ENCODE data around the gene RBMS1.

DNA sequence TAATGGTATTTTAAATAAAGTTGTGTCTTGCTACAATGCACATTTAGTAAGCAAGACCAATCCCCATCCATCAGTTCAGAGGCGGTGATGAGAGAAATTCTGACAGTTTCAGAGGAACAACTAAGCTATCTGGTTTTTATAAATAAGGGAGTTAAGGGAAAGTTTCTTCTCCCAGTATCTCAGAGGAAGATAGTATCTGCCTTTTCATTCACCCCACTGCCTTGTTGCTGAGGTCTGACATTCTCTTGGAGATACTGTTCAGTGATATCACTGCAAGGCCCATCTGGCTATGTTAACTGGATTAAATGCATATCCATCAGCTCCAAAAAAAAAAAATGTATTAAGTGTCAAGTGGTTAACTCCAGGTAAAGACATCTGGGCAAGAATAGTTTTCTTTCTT lies 47.9 kb downstream of the RBMS1 start:
- TF ChIP-seq CTCF (IDR thresholded peaks at IDR 0.05; ENCODE audit: low read depth, low read length) (no peak), EZH2phosphoT487 (IDR thresholded peaks at IDR 0.05; ENCODE audit: low read depth) (no peak)

Data from OCI-LY3 (cell line).